Prostate gland (tissue), 1 donor: ENCODE data around the gene ITPR1.

ENCODE experiments used
- POLR2A ChIP-seq: fragments of 450-650 bp; IDR thresholded peaks from one replicate; pipeline ENCODE4 v1.6.1; 2016; ENCODE audit warnings: antibody characterized with exemption, mild to moderate bottlenecking
- POLR2AphosphoS5 ChIP-seq: sonication (generic); formaldehyde crosslinking; IDR thresholded peaks from one replicate; pipeline ENCODE4 v1.6.1; 2017; ENCODE audit warnings: antibody characterized with exemption

GRCh38 chr3:4821338-4821737, 328.2 kb downstream of the ITPR1 start:
- no peak for TF ChIP-seq POLR2AphosphoS5
- no peak for TF ChIP-seq POLR2A
